HG02759 (cell line): ENCODE measurements around the gene RELA.
A peak's percentile ranks its signal among the peaks of the same experiment; 100 is the strongest.
"Not testable (repeated sequence)": the region's sequence is repeated elsewhere in the genome, so short reads cannot be mapped to it uniquely, and the experiment has no call there.

Experiments used
- ATAC-seq: cut with Tn5 transposase; IDR thresholded peaks from one replicate; pipeline ENCODE4 v1.9.1; 2021; ENCODE audit warnings: mild to moderate bottlenecking, moderate library complexity; ENCODE audit not compliant: unreplicated experiment

The RELA gene

DNA sequence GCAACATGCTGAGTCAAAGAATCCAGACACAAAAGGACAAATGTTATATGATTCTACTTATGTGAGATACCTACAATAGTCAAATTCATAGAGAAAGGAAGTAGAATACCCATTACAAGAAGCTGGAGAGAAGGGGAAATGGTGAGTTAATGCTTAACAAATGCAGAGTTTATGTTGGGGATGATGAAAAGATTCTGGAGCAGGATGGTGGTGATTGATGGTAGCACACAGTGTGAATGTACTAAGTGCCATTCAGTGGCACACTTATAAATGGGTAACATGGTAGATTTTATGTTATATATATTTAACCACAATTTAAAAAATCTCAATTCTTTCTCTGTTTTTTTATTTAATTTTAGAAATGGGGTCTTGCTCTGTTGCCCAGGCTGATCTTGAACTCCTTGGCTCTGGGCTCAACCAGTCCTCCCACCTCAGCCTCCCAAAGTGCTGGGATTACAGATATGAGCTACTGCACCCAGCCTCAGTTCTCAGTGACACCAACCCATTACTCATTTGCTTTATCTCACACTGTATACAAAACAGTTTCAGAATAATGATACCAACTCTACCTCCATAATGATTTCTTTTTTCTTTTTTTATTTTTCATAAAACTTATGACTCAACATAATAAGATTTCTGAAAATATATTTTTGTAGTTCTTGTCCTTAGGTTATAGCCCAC, 9.6 kb upstream of the RELA start:
- no peak for ATAC-seq

DNA sequence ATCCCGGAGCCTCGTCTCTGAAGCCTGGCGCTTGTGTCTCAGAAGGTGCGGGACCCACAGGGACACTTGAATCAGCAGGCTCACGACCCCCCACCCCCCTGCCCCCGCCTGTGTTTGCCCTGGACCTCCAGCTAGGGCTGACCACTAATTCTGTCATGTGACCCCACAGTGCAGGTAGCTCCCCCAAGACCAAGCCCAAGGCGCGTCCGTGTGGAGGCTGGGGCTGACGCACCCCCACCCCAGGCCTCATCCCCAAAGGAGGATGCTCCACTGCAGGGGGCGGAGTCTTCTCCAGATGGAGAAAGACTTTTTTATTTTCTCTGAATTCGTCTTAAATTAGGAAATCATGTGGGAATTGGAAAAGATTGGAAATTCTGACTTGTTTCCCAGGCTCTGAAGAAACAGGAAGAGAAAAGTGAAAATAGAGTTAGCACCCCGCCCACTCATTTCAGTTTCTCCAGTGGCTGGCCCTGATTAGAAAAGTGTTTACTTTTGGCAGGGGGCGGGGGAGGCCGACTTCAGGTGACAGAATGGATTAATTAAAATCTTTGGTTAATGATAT, 1.0 kb upstream of the RELA start:
- ATAC-seq, result peak; percentile 15

DNA sequence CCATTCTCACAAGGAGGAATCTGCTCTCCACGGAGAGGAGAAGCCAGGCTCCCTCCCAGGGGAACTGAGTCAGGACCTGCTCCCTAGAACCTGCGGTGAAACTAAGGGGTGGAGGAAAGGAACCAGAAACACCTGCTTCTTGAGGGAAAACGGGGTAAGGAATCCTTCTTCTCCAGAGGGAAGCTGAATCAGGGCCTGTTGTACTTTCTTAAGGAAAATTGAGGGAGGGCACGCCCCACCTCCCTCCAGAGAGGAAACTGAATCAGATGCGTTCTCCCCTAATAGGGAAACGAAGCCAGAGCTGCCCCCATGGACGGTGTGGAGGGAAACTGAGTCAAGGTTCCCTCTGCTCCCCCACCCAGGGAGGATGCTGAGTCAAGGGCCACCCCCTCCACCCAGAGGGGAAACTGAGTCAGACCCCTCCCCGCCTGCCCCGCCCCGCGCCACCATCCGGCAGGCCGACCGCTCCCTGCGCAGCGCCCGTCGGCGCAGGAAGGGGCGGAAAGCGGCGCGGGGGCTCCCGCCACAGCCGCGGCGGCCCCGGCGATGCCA, 393 bp downstream of the RELA start:
- no peak for ATAC-seq

DNA sequence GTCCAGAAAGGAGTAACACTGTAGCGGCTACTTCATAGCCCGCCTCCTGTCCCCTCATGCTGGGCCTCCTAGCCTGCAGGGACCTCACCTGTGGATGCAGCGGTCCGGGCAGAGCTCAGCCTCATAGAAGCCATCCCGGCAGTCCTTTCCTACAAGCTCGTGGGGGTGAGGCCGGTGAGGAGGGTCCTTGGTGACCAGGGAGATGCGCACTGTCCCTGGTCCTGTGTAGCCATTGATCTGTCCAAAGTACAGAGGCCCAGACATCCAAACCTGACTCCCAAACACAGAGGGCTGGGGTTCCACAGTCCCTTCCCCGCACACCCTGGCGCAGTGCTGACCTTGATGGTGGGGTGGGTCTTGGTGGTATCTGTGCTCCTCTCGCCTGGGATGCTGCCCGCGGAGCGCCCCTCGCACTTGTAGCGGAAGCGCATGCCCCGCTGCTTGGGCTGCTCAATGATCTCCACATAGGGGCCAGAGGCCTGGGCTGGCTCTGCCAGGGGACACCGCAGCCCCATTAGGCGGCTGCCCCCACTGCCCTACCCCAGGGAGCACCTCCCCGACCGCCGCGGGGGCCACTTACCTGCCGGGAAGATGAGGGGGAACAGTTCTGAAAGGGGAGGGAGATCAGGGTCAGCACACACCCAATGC, 993 bp downstream of the RELA start:
- no peak for ATAC-seq

DNA sequence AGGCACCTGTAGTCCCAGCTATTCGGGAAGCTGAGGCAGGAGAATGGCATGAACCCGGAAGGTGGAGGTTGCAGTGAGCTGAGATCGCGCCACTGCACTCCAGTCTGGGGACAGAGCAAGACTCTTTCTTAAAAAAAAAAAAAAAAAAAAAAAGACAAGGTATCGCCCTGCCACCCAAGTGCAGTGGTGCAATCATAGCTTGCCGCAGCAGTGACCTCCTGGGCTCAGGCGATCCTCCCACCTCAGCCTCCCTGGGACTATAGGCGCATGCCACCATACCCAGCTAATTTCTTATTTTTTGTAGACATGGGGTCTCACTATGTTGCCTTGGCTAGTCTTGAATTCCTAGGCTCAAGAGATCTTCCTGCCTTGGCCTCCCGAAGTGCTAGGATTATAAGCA, 1.8 kb downstream of the RELA start:
- not testable (repeated sequence) for ATAC-seq

DNA sequence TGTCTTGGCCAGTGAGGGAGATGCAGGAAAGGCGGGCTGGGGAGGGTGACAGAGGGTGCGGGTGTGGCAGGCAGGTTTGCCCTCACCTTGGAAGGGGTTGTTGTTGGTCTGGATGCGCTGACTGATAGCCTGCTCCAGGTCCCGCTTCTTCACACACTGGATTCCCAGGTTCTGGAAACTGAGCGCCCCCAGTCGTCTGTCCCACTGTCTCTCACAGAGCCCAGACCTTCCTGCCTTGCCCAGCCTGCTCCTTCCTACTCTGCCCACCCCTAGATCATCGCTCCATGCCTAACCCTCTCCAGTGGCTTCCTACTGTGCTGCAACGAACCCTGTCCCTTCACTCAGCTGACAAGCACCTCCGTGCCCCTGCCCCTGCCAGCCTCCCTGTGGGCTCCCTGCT, 2.7 kb downstream of the RELA start:
- ATAC-seq, result no peak

DNA sequence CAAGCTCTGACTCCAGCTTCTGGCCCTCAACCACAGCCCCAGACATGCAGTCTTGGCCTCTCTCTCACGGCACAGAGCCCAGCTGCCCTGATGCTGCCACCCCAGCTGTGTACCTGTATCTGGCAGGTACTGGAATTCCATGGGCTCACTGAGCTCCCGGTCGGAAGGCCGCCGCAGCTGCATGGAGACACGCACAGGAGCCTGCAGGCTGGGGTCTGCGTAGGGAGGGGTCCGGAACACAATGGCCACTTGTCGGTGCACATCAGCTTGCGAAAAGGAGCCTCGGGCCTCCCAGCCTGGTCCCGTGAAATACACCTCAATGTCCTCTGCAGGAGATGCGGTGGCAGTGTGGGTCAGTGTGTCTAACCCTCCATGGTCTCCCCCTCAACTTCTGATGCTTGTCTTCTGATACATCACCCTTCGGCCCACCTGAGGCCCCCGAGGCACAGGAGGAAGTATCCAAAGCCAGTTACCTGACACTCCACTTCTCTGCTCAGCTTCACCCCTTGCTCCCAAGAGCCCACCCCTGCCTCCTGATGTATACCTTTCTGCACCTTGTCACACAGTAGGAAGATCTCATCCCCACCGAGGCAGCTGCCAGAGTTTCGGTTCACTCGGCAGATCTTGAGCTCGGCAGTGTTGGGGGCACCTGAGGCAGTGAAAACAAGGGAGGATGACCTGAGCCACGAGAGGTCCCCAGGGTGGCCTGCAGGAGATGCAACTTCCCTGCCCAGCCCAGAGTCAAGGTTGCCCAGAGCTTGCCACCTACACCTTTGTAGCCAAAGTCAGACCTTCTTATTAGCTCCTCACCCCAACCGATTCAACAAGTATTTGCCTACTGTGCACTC, 4.3 kb downstream of the RELA start:
- no peak for ATAC-seq

DNA sequence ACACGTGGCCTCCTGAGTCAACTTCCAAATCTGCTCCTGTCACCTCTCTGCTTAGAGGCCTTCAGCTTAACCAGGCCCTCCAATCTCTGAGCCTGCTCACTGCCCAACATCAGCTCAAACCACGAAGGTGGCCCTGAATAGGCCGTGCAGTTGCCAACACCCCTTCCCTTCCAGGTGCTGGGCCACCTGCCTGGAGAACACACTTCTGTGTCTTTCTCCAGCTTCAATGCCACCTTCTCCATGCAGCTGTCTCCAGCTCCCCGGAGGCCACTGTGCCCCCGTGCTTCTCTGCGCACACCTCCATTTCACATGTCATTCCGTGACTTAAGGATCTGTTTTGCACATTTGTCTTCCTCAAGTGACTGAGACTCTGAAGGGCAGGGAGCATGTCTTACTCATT, 5.3 kb downstream of the RELA start:
- ATAC-seq, result no peak

DNA sequence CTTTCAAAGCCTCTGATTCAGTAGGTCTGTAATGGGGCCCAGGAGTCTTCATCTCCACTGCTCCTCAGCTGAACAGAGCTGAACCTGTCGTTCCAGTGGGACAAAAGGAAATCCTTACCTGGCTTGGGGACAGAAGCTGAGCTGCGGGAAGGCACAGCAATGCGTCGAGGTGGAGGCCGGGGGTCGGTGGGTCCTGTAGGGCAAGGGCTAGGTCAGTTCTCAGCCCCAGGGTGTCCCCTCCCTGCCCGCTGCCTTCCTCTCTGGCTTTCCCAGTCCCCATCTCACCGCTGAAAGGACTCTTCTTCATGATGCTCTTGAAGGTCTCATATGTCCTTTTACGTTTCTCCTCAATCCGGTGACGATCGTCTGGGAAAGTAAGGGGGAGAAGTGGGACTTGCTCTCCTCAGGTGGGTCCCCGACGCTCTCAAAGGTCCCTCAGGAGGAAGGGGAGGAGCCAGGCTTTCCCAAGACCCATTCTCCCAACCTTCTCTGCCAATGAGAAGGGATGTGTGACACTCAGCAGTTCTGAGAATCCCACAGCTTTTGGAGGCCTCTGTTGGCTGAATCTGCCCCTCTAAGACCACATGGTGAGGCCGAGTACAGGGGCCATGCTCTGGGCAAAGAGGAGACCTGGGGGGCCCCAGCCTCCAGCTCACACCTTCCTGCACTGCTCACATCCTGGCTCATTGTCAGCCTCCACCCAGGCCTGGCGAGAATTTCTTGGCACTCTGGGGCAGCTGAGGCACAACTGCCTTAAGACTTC, 7.0 kb downstream of the RELA start:
- ATAC-seq, result no peak

DNA sequence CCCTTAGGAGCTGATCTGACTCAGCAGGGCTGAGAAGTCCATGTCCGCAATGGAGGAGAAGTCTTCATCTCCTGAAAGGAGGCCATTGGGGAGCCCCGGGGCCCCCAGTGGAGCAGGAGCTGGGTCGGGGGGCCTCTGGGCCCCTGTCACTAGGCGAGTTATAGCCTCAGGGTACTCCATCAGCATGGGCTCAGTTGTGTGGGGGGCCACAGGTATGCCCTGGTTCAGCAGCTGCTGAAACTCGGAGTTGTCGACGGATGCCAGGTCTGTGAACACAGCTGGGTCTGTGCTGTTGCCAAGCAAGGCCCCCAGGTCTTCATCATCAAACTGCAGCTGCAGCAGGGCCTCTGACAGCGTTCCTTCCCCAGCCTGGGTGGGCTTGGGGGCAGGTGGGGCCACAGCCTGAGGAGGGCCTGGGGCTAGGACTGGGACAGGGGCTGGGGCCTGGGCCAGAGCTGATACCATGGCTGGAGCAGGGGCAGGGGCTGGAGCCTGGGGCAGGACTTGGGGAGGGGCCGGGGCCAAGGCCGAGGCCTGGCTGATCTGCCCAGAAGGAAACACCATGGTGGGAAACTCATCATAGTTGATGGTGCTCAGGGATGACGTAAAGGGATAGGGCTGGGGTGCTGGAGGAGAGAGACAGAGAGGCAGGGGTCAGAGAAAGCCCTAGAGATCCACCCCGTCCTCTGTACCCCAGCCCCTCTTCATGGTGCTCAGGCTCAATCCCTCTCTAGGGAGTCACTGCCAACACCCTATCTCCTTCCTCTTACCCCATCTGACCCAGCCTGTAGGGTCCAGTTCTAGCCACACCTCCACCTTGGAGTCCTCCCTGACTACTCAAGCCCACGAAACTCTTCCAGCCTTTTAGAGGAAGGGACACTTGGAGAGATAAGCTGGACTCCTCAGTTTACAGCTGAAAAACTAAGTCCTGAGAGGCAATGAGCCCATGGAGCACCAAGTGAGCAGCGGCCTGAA, 8.1 kb downstream of the RELA start:
- ATAC-seq, result no peak

DNA sequence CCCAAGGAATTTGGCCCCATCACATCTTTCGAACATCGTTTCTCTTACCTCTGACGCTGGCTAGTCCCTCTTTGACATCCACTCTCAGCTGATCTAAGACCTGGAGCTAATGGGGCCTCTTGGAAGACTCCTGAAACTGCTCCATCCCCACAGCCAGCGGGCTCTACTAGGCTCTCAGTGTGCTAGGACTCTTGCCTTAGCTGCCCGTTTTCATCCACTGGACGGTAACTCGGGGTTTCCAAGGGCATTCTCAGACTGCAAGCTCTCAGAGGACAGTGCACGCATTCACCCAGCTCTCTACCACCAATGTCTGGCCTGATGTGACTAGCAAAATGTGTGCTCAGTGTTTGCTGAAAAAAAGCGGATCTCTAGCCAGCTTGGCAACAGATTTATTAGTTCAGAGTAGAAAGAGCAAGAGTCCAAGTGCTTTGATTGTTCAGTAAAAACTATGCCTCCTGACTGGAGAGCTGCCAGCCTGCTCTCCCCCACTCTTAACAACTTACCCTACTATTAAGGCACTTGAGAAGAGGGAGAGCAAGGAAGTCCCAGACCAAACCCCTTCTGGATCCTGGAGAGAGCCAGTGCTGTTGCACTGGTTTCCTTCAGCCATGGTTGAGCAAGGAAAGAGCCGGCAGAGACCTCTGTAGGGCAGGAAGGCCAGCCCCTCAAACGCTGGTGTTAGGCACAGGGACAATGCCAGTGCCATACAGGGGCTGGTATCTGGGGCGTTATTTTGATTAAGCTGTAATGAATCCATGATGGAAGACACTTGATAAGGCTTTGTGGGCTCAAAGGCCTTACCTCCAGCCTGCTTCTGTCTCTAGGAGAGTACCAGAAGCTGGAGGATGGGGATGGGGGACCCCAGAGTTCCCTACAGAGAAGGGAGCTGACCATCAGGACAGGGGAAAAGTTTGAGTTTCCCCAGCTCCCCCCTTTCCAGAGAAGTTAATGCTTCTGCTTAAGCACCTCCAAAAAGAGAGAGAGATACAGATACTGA, 9.2 kb downstream of the RELA start:
- no peak for ATAC-seq

DNA sequence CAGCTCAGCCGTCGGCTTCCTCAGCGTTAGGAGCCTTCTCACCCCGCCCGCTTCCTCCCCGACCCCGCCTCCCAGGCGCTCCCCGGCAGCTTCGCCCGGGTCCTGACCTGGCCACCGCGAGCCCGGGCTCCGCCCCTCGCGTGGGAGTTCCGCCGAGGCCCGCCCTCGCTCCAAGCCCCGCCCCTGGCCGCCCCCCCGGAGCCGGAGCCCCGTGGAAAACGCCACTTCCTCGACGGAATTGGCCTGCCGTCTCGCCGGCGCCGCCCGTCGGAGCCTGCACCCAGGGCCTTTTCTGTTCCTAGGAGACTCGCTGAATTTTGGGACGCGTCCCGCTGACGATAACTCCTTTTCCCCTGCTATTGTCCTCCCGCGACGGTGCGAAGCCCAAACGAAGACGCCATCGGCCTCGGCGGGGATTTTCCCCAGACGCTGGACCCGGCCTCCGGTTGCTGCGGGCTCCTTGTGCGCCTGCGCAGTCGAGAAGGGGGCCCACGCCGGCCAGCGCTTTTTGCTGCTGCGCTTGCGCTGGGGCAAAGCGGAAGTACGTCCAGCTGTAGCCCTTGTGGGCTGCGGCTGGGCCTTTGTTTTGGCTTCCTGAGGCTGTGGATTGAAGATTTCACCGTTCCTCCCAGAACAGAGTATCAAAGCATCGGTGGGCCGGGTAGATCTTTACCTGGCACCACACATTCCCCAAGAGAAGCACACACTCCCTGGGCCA, 10.0 kb downstream of the RELA start:
- ATAC-seq, result peak; percentile 80

DNA sequence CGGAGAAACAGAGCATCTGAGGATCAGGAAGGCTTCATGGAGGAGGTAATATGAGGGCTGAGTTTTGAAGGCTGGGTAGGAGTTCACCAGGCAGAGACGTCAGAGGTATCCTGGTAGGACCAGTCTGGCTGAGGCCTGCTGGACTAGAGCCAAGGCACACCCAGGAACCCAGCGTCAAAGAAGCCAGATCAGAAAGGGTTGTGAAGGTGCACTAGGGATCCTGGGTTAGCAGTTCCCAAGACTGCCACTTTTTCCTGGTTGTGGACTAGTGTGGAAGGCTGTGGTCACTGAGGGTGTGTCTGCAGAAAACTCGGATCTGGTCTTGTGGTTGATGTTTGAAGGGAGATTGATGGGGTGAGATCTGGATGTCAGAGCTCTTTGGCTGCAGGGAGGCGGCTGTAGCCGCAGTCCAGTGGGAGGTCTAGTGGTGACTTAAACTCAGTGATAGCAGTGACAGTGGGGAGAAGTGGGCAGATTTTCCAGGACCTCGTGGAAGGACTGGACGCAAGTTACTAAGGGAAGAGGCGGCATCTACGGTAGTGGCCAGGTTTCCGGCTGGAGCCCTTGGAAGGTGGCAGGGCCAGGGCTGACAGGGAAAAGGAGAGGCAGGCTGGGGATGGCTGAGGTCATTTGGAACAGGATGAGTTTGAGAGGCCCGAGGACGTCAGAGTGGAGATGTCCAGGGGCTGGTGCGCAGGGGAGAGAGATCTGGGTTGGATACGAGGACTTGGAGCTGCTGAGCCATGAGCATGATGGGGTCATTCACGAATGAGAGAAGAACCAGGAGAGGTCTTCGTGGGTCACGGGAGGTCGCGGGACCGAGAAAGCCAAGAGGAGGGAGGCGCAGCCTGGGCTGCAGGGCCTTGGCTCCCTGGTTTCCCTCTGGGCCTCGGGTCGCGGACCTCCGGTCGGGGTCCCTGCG, 10.9 kb downstream of the RELA start:
- ATAC-seq, result no peak

DNA sequence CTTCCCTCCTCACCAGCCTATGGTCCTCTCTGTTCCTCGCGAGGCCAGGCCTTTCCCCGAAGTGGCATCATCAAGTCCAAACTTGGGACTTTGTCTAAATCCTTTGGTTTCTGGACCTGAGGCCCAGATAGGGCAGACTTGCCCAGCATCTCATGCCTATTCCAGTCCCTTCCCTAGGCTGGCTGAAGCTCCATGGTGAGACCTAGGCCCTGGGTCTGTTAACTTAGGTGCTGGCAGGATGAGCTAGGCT, 11.5 kb downstream of the RELA start:
- ATAC-seq, result no peak

DNA sequence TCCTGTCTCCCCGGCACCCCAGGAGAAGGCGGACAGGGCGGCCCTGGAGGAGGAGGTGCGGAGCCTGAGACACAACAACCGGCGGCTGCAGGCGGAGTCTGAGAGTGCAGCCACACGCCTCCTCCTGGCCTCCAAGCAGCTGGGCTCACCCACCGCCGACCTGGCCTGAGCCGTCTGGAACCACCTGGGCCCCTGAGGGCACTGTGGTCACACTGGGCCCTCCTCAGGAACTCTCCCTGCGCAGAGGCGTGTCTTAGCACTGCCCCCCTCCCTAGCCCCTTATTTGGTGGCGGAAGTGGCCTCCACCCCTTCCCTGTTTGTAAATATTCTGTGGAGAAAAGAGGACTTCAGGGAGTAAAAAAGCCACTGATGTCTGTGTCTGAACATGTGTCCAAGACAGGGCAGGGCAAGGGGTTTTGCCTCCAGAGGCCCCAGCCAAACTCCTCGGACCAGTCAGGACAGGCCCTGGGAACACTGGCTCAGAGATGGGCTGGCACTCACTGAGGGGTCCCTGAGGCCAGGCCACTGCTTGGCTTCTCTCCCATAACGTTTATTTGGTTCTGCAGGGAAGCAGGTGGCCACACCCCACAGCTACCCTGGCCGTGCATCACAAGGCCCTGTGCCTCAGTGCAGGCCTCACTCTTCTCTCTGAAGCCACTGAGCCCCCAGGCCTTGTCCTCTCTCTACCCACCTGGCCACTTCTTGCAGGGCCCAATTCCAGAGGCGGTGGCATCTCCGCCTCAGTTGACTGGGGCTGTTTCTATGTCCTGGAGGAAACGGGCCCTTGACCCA, 12.0 kb downstream of the RELA start:
- no peak for ATAC-seq
